B cell (primary cell): ENCODE data around the gene RETREG1.

ENCODE experiments used
- CTCF ChIP-seq: fragments of 200-600 bp; IDR thresholded peaks from one replicate; pipeline ENCODE4 v1.8.0; 2022; ENCODE audit warnings: antibody characterized with exemption, mild to moderate bottlenecking
- EZH2 ChIP-seq: IDR thresholded peaks from 2 replicates; pipeline ENCODE4 v1.6.1; 2012; ENCODE audit warnings: borderline replicate concordance, low read depth, mild to moderate bottlenecking, moderate library complexity, low read length; ENCODE audit not compliant: insufficient read depth, poor library complexity, severe bottlenecking

GRCh38 chr5:16625096-16625495, 8.3 kb upstream of the RETREG1 start:
- TF ChIP-seq CTCF (no peak), EZH2 (no peak)
